Measurements from ENCODE around the gene DNMT3L.
"Not testable (repeated sequence)": the region's sequence is repeated elsewhere in the genome, so short reads cannot be mapped to it uniquely, and the experiment has no call there.

DNMT3L gene

GRCh38 chr21:44260066-44260465, 1.6 kb downstream of the DNMT3L start:
- in situ Hi-C loops (cut with MboI; ENCODE audit: low sequenced_read_pairs, unreplicated experiment): no loop called here
- TF ChIP-seq CTCF (IDR thresholded peaks at IDR 0.05; ENCODE audit: borderline replicate concordance, control extremely low read depth, extremely low read depth, insufficient read depth, missing control alignments): no peak
- DNase-seq (ENCODE audit: low spot score): no peak

- no peak for TF ChIP-seq CTCF (IDR thresholded peaks at IDR 0.05; ENCODE audit: borderline replicate concordance, control extremely low read depth, extremely low read depth, insufficient read depth, missing control alignments)
- in situ Hi-C loops (cut with MboI; ENCODE audit: low sequenced_read_pairs, unreplicated experiment): no loop called here
- no peak for DNase-seq (ENCODE audit: low spot score)
Measured at GRCh38 chr21:44259082-44259705, 2.5 kb downstream of the DNMT3L start.

GRCh38 chr21:44258056-44258725, 3.5 kb downstream of the DNMT3L start:
- TF ChIP-seq CTCF (IDR thresholded peaks at IDR 0.05; ENCODE audit: borderline replicate concordance, control extremely low read depth, extremely low read depth, insufficient read depth, missing control alignments): no peak
- DNase-seq (ENCODE audit: low spot score): no peak
- in situ Hi-C loops (cut with MboI; ENCODE audit: low sequenced_read_pairs, unreplicated experiment): no loop called here

- in situ Hi-C loops (cut with MboI; ENCODE audit: low sequenced_read_pairs, unreplicated experiment): no loop called here
- DNase-seq (ENCODE audit: low spot score): no peak
- no peak for TF ChIP-seq CTCF (IDR thresholded peaks at IDR 0.05; ENCODE audit: borderline replicate concordance, control extremely low read depth, extremely low read depth, insufficient read depth, missing control alignments)
Measured at GRCh38 chr21:44255511-44255981, 6.2 kb downstream of the DNMT3L start.

GRCh38 chr21:44253832-44254710, 7.6 kb downstream of the DNMT3L start:
- TF ChIP-seq CTCF (IDR thresholded peaks at IDR 0.05; ENCODE audit: borderline replicate concordance, control extremely low read depth, extremely low read depth, insufficient read depth, missing control alignments): no peak
- in situ Hi-C loops (cut with MboI; ENCODE audit: low sequenced_read_pairs, unreplicated experiment): no loop called here
- DNase-seq (ENCODE audit: low spot score): no peak

- not testable (repeated sequence) for DNase-seq (ENCODE audit: low spot score)
Measured at GRCh38 chr21:44249204-44250037, 12.3 kb downstream of the DNMT3L start.

GRCh38 chr21:44247904-44248303, 13.8 kb downstream of the DNMT3L start:
- in situ Hi-C loops (cut with MboI; ENCODE audit: low sequenced_read_pairs, unreplicated experiment); DNase-seq (ENCODE audit: low spot score): not testable (repeated sequence)

More at GRCh38 chr21:44249204-44250037, 12.3 kb downstream of the DNMT3L start:
- in situ Hi-C loops (cut with MboI; ENCODE audit: low sequenced_read_pairs, unreplicated experiment): not testable (repeated sequence)

- in situ Hi-C loops (cut with MboI; ENCODE audit: low sequenced_read_pairs, unreplicated experiment): not testable (repeated sequence)
Measured at GRCh38 chr21:44243980-44244379, 17.7 kb downstream of the DNMT3L start.

GRCh38 chr21:44241281-44241680, 20.4 kb downstream of the DNMT3L start:
- DNase-seq (ENCODE audit: low spot score); in situ Hi-C loops (cut with MboI; ENCODE audit: low sequenced_read_pairs, unreplicated experiment): not testable (repeated sequence)

More at GRCh38 chr21:44243980-44244379, 17.7 kb downstream of the DNMT3L start:
- DNase-seq (ENCODE audit: low spot score): not testable (repeated sequence)

GRCh38 chr21:44240842-44241241, 20.9 kb downstream of the DNMT3L start, which contains the start of gene ICOSLG:
Gene ICOSLG, minus strand, starts transcription at chr21:44240943. Its CDS starts 126 bp downstream, at chr21:44240817.
- in situ Hi-C loops (cut with MboI; ENCODE audit: low sequenced_read_pairs, unreplicated experiment); DNase-seq (ENCODE audit: low spot score): not testable (repeated sequence)

Data from GM13976 (cell line).